Heart left ventricle (tissue), 13 donors: ENCODE data around the gene ITGAX.

Experiments
- CTCF ChIP-seq, 12 donors: fragments of 200-600 bp; sonication (generic) in 4 of 12; IDR thresholded peaks; one replicate each; pipeline versions ENCODE4 v1.5.0 to v1.8.0; 2018 to 2022; ENCODE audit warnings: antibody characterized with exemption in 12 of 12, mild to moderate bottlenecking in 5 of 12
- POLR2A ChIP-seq, 2 donors: fragments of 450-650 bp; IDR thresholded peaks; one replicate each; pipeline ENCODE4 v1.6.1; 2017; ENCODE audit warnings: antibody characterized with exemption in 2 of 2, mild to moderate bottlenecking in 2 of 2, moderate library complexity in 2 of 2
- donor health status: ischemic (EF 13 %, LVEDD 7.1; RV severe dilation, severe dysfunction).
- donor health status: DM: no; HTN: yes; CAD: no.
- donor health status: DM: no; HTN: no; CAD: no.
- donor health status: ischemic (EF 25% LVEDD 6.9; RV normal size, moderate dysfunction).
- donor health status: ischemic (EF 25% LVEDD 5.7; RV mildly dilated, moderate dysfunction).
- donor health status: ischemic (EF 35%, LVEDD 5.7; RV mildly dilated, moderate dysfunction).
- donor health status: nonischemic (EF 11% LVEDD 7.7; RV severe dilation, severe dysfunction).
- donor health status: DM: yes; HTN: yes; CAD: no.
- donor health status: PGD.
- donor health status: ischemic (EF 29% LVEDD 5.4; RV normal size, mild dysfunction).
- donor health status: nonischemic (EF 23%, LVEDD 6.1; RV moderate dilation, normal function).

- TF ChIP-seq CTCF (IDR thresholded peaks at IDR 0.05): no peak
- no peak for TF ChIP-seq POLR2A (IDR thresholded peaks at IDR 0.05)
Measured at GRCh38 chr16:31395647-31396046, 40.7 kb downstream of the ITGAX start.
